ENCODE data around the gene PTDSS2. TPM values are rescaled to one million over a fixed set of nuclear protein-coding genes. Genes with fewer than 3 reads are reported as not detected.

Gene PTDSS2
- total and polyA plus RNA-seq, 8 donors: 11.3 to 44.7 (median 15.7) TPM

GRCh38 chr11:412641-413119, 37.4 kb upstream of the PTDSS2 start:
- H3K36me3 ChIP-seq: no peaks in the 10 kb centered on the region
- no peak for TF ChIP-seq CTCF (IDR thresholded peaks at IDR 0.05)
- no peaks in the 10 kb centered on the region for H3K9me3 ChIP-seq
- ATAC-seq: no peak
- H3K27me3 ChIP-seq: no peaks in the 10 kb centered on the region
- peak in 2 of 6 donors; percentile 17 to 66 for DNase-seq
- intact Hi-C loops (cut with DNase I): no loop called here
- no peak overlapping the region for H3K27ac ChIP-seq
- peaks cover 0 to 10% (median 0%) of the 10 kb centered on the region in 3 donors for H3K4me1 ChIP-seq
- no peak overlapping the region for H3K4me3 ChIP-seq
- FAIRE-seq: no peak
- WGBS, 2 donors: 82 to 89% methylated on average over 13 to 15 of the region's 15 CpGs

- peaks cover 0 to 10% (median 0%) of the 10 kb centered on the region in 3 donors for H3K4me1 ChIP-seq
- 62 to 75% methylated on average over 13 of the region's 14 CpGs for WGBS, 2 donors
- intact Hi-C loops (cut with DNase I): no loop called here
Observed at GRCh38 chr11:413120-414081, 36.7 kb upstream of the PTDSS2 start.

GRCh38 chr11:414318-414857, 35.7 kb upstream of the PTDSS2 start:
- FAIRE-seq: no peak
- intact Hi-C loops (cut with DNase I): no loop called here
- WGBS, 2 donors: 78 to 84% methylated on average over 9 of the region's 9 CpGs
- H3K36me3 ChIP-seq: no peaks in the 10 kb centered on the region
- DNase-seq: peak in 3 of 6 donors; percentile 5 to 51 (median 10)
- peaks cover 0 to 10% (median 0%) of the 10 kb centered on the region in 3 donors for H3K4me1 ChIP-seq
- no peaks in the 10 kb centered on the region for H3K9me3 ChIP-seq
- peak overlapping the region in 1 of 4 donors; percentile 18 for H3K4me3 ChIP-seq
- ATAC-seq: no peak
- H3K27ac ChIP-seq: no peak overlapping the region
- H3K27me3 ChIP-seq: no peaks in the 10 kb centered on the region
- TF ChIP-seq CTCF (IDR thresholded peaks at IDR 0.05): no peak

More at GRCh38 chr11:413120-414081, 36.7 kb upstream of the PTDSS2 start:
- Histone ChIP-seq H3K4me3 (no peak overlapping the region), H3K27ac (no peak overlapping the region), H3K9me3 (no peaks in the 10 kb centered on the region), H3K27me3 (no peaks in the 10 kb centered on the region), H3K36me3 (no peaks in the 10 kb centered on the region)
- no peak for FAIRE-seq
- DNase-seq: peak in 3 of 6 donors; percentile 25 to 46 (median 36)
- no peak for TF ChIP-seq CTCF (IDR thresholded peaks at IDR 0.05)
- no peak for ATAC-seq

- H3K4me3 ChIP-seq: peak overlapping the region in 2 of 4 donors; percentile 67 to 86
- intact Hi-C loops (cut with DNase I): no loop called here
- ATAC-seq: no peak
- DNase-seq: peak in 3 of 6 donors; percentile 7 to 53 (median 25)
- H3K9me3 ChIP-seq: no peaks in the 10 kb centered on the region
- TF ChIP-seq CTCF (IDR thresholded peaks at IDR 0.05): no peak
- WGBS, 2 donors: 62 to 73% methylated on average over 5 of the region's 5 CpGs
- H3K4me1 ChIP-seq: peaks cover 0 to 10% (median 0%) of the 10 kb centered on the region in 3 donors
- FAIRE-seq: no peak
- H3K36me3 ChIP-seq: no peaks in the 10 kb centered on the region
- H3K27me3 ChIP-seq: no peaks in the 10 kb centered on the region
- H3K27ac ChIP-seq: no peak overlapping the region
Observed at GRCh38 chr11:415640-416041, 34.4 kb upstream of the PTDSS2 start.
